PC-9 (cell line): ENCODE results near the gene SLC8A1.

Experiments used
- EZH2 ChIP-seq: fragments of 200-600 bp; sonication (generic); IDR thresholded peaks from 2 replicates; pipeline ENCODE4 v1.8.0; 2017; ENCODE audit warnings: antibody characterized with exemption, low read depth
- TF ChIP-seq, protein P1 (sequence below): fragments of 200-600 bp; sonication (generic); conservative IDR thresholded peaks from 2 replicates; pipeline ENCODE4 v1.6.1; 2017; ENCODE audit warnings: mixed run types, antibody characterized with exemption, mild to moderate bottlenecking, moderate library complexity

DNA sequence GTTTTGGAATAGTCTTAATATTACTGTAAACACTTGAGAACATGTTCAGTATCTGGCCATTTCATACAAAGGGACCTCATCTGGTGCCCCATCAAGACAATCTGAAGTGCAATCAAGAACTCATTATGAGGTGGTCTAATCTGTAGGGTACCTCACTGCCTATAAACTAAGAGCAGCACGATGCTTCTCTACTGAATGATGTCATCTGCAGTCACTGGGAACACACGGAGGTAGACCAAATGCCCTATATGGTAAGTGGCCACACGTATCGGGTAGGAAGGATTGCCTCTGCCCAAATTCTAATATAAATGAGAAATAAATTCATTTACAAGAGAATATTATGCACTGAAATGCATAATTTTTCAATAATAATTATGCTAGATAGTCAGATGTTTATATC, 90.4 kb downstream of the SLC8A1 start:
- TF ChIP-seq, protein P1, sequence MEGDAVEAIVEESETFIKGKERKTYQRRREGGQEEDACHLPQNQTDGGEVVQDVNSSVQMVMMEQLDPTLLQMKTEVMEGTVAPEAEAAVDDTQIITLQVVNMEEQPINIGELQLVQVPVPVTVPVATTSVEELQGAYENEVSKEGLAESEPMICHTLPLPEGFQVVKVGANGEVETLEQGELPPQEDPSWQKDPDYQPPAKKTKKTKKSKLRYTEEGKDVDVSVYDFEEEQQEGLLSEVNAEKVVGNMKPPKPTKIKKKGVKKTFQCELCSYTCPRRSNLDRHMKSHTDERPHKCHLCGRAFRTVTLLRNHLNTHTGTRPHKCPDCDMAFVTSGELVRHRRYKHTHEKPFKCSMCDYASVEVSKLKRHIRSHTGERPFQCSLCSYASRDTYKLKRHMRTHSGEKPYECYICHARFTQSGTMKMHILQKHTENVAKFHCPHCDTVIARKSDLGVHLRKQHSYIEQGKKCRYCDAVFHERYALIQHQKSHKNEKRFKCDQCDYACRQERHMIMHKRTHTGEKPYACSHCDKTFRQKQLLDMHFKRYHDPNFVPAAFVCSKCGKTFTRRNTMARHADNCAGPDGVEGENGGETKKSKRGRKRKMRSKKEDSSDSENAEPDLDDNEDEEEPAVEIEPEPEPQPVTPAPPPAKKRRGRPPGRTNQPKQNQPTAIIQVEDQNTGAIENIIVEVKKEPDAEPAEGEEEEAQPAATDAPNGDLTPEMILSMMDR = no peak
- TF ChIP-seq EZH2 = no peak
